ENCODE data around the gene C2orf15. TPM values are rescaled to one million over a fixed set of nuclear protein-coding genes. Genes with fewer than 3 reads are reported as not detected.

Gene C2orf15
- total and polyA plus RNA-seq, 9 of the 15 experiments (the other 6 are each of a cell fraction or from before 2014, with no cell fraction given), result 0.04 to 0.27 (median 0.15) TPM; not detected in 1

- TF ChIP-seq MBD1 (CRISPR knock-in tag; IDR thresholded peaks at IDR 0.05) (no peak), SLC30A9 (CRISPR knock-in tag; IDR thresholded peaks at IDR 0.05) (no peak), ZNF24 (IDR thresholded peaks at IDR 0.05) (no peak; the same call in 1 of the 2 replicates), NELFE (IDR thresholded peaks at IDR 0.05; ENCODE audit: insufficient read depth, insufficient read length) (no peak), PHF20 (IDR thresholded peaks at IDR 0.05; ENCODE audit: partially characterized antibody) (peak; percentile 97), HOMEZ (CRISPR knock-in tag; IDR thresholded peaks at IDR 0.05) (no peak), VEZF1 (CRISPR knock-in tag; IDR thresholded peaks at IDR 0.05) (peak; percentile 59), RREB1 (CRISPR knock-in tag; IDR thresholded peaks at IDR 0.05) (peak; percentile 32; the same call in 1 of the 2 replicates), ZNF408 (CRISPR knock-in tag; IDR thresholded peaks at IDR 0.05; ENCODE audit: low read depth) (no peak), NCOA4 (IDR thresholded peaks at IDR 0.05; ENCODE audit: partially characterized antibody) (no peak), RBM17 (IDR thresholded peaks at IDR 0.05; ENCODE audit: borderline replicate concordance, low read depth, low read length) (no peak), POLR3G (IDR thresholded peaks at IDR 0.05; ENCODE audit: extremely low read depth, insufficient read length, insufficient replicate concordance) (no peak), GABPB2 (CRISPR knock-in tag; conservative IDR thresholded peaks at IDR 0.05) (no peak), HBP1 (CRISPR knock-in tag; IDR thresholded peaks at IDR 0.05) (no peak), ZNF121 (CRISPR knock-in tag; conservative IDR thresholded peaks at IDR 0.05) (no peak)
These were observed 39.5 kb downstream of the C2orf15 start, which contains the start of the genes MITD1 and MRPL30 (continued) for GRCh38 chr2:99180755-99181623.
